ENCODE measurements around the gene DZIP3.

- TF ChIP-seq CTCF (conservative IDR thresholded peaks at IDR 0.05 in 1 of 2, IDR thresholded peaks at IDR 0.05 in 1 of 2; ENCODE audit: extremely low read depth in 1 of 2, insufficient read depth in 1 of 2, low read depth in 1 of 2, low read length in 2 of 2), result peak in 1 of 2 donors; percentile 27
- TF ChIP-seq EZH2 (IDR thresholded peaks at IDR 0.05; ENCODE audit: borderline replicate concordance, low read length), result no peak
Observed at GRCh38 chr3:108589998-108590323, 439 bp downstream of the DZIP3 start.

Data from mammary epithelial cell (primary cell).